ENCODE data around the gene TBC1D17.

DNA sequence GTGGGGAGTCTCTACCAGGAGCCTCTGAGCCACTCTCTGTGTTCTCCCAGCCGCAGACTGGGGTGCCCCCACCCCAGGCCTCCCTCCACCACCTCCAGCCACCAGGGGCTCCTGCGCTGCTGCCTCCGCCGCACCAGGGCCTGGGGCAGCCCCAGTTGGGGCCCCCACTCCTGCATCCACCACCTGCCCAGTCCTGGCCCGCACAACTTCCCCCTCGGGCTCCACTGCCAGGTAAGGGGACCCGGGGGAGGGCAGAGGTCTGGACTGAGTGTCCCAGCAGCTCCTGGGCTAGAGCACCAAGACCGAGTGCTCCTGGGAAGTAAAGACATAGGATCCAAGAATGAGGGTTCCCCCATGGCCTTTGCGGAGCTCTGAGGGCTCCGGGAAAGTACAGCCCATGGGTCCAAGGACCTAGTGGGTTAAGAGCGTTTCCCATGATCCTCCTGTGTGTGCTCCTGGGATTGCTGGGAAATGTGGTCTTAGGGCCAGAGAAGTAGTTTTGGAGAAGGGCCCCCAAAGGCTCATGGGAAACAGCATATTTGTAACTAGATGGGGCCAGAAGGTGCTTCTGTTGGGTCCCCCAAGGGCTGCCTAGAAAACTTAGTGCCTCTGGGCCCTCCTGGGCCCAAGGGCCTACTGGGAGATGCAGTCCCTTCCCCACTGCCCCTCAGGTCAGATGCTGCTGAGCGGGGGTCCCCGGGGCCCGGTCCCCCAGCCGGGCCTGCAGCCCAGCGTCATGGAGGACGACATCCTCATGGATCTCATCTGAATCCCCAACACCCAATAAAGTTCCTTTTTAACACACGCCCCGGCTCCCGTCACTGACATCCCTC lies 41.1 kb upstream of the TBC1D17 start:
- TF ChIP-seq, protein P1, sequence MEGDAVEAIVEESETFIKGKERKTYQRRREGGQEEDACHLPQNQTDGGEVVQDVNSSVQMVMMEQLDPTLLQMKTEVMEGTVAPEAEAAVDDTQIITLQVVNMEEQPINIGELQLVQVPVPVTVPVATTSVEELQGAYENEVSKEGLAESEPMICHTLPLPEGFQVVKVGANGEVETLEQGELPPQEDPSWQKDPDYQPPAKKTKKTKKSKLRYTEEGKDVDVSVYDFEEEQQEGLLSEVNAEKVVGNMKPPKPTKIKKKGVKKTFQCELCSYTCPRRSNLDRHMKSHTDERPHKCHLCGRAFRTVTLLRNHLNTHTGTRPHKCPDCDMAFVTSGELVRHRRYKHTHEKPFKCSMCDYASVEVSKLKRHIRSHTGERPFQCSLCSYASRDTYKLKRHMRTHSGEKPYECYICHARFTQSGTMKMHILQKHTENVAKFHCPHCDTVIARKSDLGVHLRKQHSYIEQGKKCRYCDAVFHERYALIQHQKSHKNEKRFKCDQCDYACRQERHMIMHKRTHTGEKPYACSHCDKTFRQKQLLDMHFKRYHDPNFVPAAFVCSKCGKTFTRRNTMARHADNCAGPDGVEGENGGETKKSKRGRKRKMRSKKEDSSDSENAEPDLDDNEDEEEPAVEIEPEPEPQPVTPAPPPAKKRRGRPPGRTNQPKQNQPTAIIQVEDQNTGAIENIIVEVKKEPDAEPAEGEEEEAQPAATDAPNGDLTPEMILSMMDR (IDR thresholded peaks at IDR 0.05), result no peak
- no peak for TF ChIP-seq POLR2AphosphoS5 (IDR thresholded peaks at IDR 0.05)

All from breast epithelium (tissue), 3 donors.